Fibroblast of villous mesenchyme (primary cell): ENCODE measurements around the gene ZNF276. TPM values are rescaled to one million over a fixed set of nuclear protein-coding genes. Genes with fewer than 3 reads are reported as not detected.
A peak's percentile ranks its signal among the peaks of the same experiment; 100 is the strongest.
"Not testable (repeated sequence)": the region's sequence is repeated elsewhere in the genome, so short reads cannot be mapped to it uniquely, and the experiment has no call there.

Source experiments
- DNase-seq: peaks from one replicate; pipeline ENCODE4 v3.0.0-alpha.2; 2010; ENCODE audit warnings: low read depth
- H3K4me3 ChIP-seq: 2 replicates; pipeline ENCODE4 v1.5.1; 2011; ENCODE audit warnings: low read depth, mild to moderate bottlenecking, low read length
- CTCF ChIP-seq: IDR thresholded peaks from 2 replicates; pipeline ENCODE4 v1.5.1; 2012; ENCODE audit warnings: low read depth, mild to moderate bottlenecking, low read length; ENCODE audit not compliant: insufficient read depth
- total RNA-seq: library from RNA; depleted of rRNA; stranded (reverse); fragments of >200 nt; gene quantifications from 2 replicates; pipeline ENCODE4 v1.2.3, GENCODE V29; 2012

ZNF276 gene
- total RNA-seq, 1 donor: 15.1 TPM

DNA sequence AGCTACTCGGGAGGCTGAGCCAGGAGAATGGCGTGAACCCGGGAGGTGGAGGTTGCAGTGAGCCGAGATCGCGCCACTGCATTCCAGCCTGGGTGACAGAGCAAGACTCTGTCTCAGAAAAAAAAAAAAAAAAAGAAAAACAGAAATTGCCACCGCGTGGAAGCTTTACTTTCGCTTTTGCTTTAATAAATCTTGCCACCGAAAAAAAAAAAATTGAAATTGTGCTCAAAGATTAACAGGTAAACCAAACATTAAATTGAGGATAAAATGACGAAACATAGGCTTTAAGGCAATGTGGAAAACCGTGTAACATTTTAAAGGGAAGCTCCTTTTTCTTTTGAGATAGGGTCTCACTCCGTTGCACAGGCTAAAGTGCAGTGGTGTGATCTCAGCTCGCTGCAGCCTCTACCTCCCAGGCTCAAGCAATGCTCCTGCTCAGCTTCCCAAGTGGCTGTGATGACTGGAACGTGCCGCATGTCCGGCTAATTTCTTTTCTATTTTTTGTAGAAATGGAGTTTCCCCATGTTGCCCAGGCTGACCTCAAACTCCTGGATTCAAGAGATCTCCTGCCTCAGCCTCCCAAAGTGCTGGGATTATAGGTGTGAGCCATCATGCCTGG, 40.1 kb downstream of the ZNF276 start:
- no peak for DNase-seq
- no peak overlapping the region for H3K4me3 ChIP-seq
- TF ChIP-seq CTCF: no peak

- TF ChIP-seq CTCF: no peak
- peak overlapping the region; percentile 38 for H3K4me3 ChIP-seq
- peak; percentile 82 for DNase-seq
Observed at GRCh38 chr16:89764711-89765201, 43.4 kb downstream of the ZNF276 start.

- no peak overlapping the region for H3K4me3 ChIP-seq
- no peak for TF ChIP-seq CTCF
- DNase-seq: no peak
Observed at GRCh38 chr16:89765292-89765830, 44.0 kb downstream of the ZNF276 start.

DNA sequence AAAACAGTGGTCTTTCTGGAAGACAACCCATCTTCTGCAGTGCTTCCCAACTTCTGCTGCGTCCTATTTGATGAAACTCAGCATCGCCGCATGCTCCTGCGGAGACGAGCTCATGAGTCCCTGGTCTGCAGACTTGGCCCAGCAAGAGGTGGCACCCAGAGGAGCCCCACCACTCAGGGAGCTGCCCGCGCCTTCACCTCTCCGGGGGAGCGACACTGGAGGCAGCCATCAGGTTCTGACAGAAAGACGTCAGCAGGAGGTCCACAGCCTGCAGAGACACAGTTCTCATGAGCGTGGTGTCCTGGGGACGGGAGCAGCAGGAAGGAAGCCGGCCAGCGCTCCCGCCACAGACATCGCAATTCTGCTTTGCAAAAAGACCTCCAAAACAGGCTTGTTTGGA, 49.0 kb downstream of the ZNF276 start:
- no peak for DNase-seq
- TF ChIP-seq CTCF: no peak
- H3K4me3 ChIP-seq: no peak overlapping the region

DNA sequence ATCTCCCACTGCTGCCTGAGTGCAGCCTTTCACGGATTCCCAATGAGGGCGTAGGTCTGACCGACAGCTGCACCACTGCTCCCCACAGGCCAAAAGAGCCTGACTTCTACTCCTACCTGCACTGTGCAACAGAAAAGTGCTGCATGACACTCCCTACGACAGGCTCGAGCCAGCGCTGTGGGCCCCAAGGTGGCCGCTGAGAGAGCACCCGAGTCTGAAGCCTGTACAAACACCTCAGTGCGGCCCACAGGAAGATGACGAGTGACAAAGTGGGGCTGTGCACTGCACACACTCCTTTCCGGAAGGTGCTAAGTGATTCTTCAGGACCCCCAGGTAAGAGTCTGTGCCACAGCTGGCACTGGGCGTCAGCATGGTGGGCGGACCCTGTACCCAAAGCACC, 53.9 kb downstream of the ZNF276 start:
- no peak for TF ChIP-seq CTCF
- no peak for DNase-seq
- H3K4me3 ChIP-seq: no peak overlapping the region

GRCh38 chr16:89778211-89778610, 56.9 kb downstream of the ZNF276 start:
- not testable (repeated sequence) for H3K4me3 ChIP-seq, DNase-seq

GRCh38 chr16:89779231-89779908, 58.0 kb downstream of the ZNF276 start:
- no peak for TF ChIP-seq CTCF
- no peak overlapping the region for H3K4me3 ChIP-seq
- no peak for DNase-seq
